Endothelial cell of umbilical vein (primary cell): ENCODE results near the gene FRS2. TPM values are rescaled to one million over a fixed set of nuclear protein-coding genes. Genes with fewer than 3 reads are reported as not detected.

Source experiments
- Bru-seq: library from RNA; stranded (reverse); fragments of 400-500 nt; gene quantifications from one replicate; lab custom pipeline; 2021; lab: Mats Ljungman, UMichigan
- BruChase-seq, 2 experiments: library from RNA; stranded (reverse); fragments of 400-500 nt; gene quantifications; one replicate each; lab custom pipeline; 2021; lab: Mats Ljungman, UMichigan
- BruUV-seq: library from RNA; stranded (reverse); fragments of 400-500 nt; replicated peaks from 2 replicates; lab custom pipeline; 2021; lab: Mats Ljungman, UMichigan
- CTCF ChIA-PET: fragments of 300-600, 350-600 bp; sonication (Branson Sonifier 250); formaldehyde crosslinking; loops from one replicate; lab custom pipeline; 2021; ENCODE audit warnings: antibody characterized with exemption, inconsistent platforms; lab: Charles Lee
- POLR2A ChIA-PET: fragments of 300-600, 350-600 bp; sonication (Branson Sonifier 250); formaldehyde crosslinking; loops from one replicate; lab custom pipeline; 2021; ENCODE audit warnings: antibody characterized with exemption, inconsistent platforms; lab: Charles Lee
- DNase-seq: peaks from one replicate; pipeline ENCODE4 v3.0.0-alpha.2; 2011; ENCODE audit warnings: low read depth, low spot score
- FAIRE-seq: peaks from 2 replicates; lab custom pipeline; 2011; peaks lifted over from hg19 to GRCh38; lab: Jason Lieb, UNC
- H2AFZ ChIP-seq: 2 replicates; pipeline ENCODE4 v1.6.0; 2012; ENCODE audit warnings: low read depth, low read length, control low read depth, inconsistent platforms
- H3K27ac ChIP-seq: 2 replicates; pipeline ENCODE4 v1.5.1; 2011; ENCODE audit warnings: low read depth, mild to moderate bottlenecking, control low read depth, low read length, moderate library complexity; ENCODE audit not compliant: insufficient read depth
- H3K27me3 ChIP-seq, 2 experiments: 2 replicates each; pipeline versions ENCODE4 v1.6.0 to v1.6.1; 2011; ENCODE audit warnings: low read length in 2 of 2, mixed read lengths in 1 of 2; ENCODE audit not compliant: control insufficient read depth in 2 of 2, insufficient read depth in 2 of 2
- H3K36me3 ChIP-seq, 2 experiments: 2 replicates in 1 of 2; 3 replicates in 1 of 2; pipeline ENCODE4 v1.5.1; 2011; ENCODE audit warnings: low read length in 2 of 2, mild to moderate bottlenecking in 1 of 2, moderate library complexity in 1 of 2; ENCODE audit not compliant: control insufficient read depth in 2 of 2, insufficient read depth in 2 of 2; ENCODE audit errors: extremely low read depth in 1 of 2
- H3K4me1 ChIP-seq: 3 replicates; pipeline ENCODE4 v1.5.1; 2011; ENCODE audit warnings: mild to moderate bottlenecking, low read length; ENCODE audit not compliant: control insufficient read depth, insufficient read depth; ENCODE audit errors: extremely low read depth
- H3K4me2 ChIP-seq: 2 replicates; pipeline ENCODE4 v1.6.1; 2011; ENCODE audit warnings: low read length, control low read depth, mixed read lengths; ENCODE audit not compliant: insufficient read depth
- H3K4me3 ChIP-seq, 3 experiments: fragments of 200-600 bp in 1 of 3; sonication (generic), shearing (Covaris generic) in 1 of 3; replicated peaks in 1 of 3; 2 replicates each; pipeline ENCODE4 v1.5.1; 2011 to 2016; ENCODE audit warnings: control low read depth in 3 of 3, low read length in 3 of 3, mild to moderate bottlenecking in 2 of 3, inconsistent platforms in 1 of 3, low read depth in 1 of 3, moderate library complexity in 1 of 3; ENCODE audit not compliant: insufficient read depth in 1 of 3
- H3K79me2 ChIP-seq: 2 replicates; pipeline ENCODE4 v1.6.0; 2012; ENCODE audit warnings: low read length, inconsistent platforms; ENCODE audit not compliant: control insufficient read depth, insufficient read depth
- H3K9ac ChIP-seq: replicated peaks from 2 replicates; pipeline ENCODE3; 2011; ENCODE audit warnings: low read length, control low read depth; ENCODE audit not compliant: insufficient read depth; ENCODE audit errors: extremely low read depth
- H3K9me1 ChIP-seq: replicated peaks from 3 replicates; pipeline ENCODE4 v1.6.0; 2011; ENCODE audit warnings: mild to moderate bottlenecking, low read length; ENCODE audit not compliant: control insufficient read depth, insufficient read depth; ENCODE audit errors: extremely low read depth
- H3K9me3 ChIP-seq: replicated peaks from 2 replicates; pipeline ENCODE4 v1.5.1; 2012; ENCODE audit warnings: low read length, inconsistent platforms; ENCODE audit not compliant: control insufficient read depth, insufficient read depth
- H4K20me1 ChIP-seq: replicated peaks from 2 replicates; pipeline ENCODE3; 2011; ENCODE audit warnings: mild to moderate bottlenecking, low read length; ENCODE audit not compliant: control insufficient read depth, insufficient read depth; ENCODE audit errors: extremely low read depth
- CTCF ChIP-seq, 2 donors: IDR thresholded peaks; 1 replicate in 1 of 2; 2 replicates in 1 of 2; pipeline ENCODE4 v1.5.1; 2011; ENCODE audit warnings: low read length in 2 of 2, mild to moderate bottlenecking in 2 of 2, moderate library complexity in 2 of 2, control low read depth in 1 of 2, inconsistent platforms in 1 of 2, low read depth in 1 of 2; ENCODE audit not compliant: insufficient read depth in 1 of 2; ENCODE audit errors: extremely low read depth in 1 of 2
- EZH2 ChIP-seq: IDR thresholded peaks from 2 replicates; pipeline ENCODE4 v1.6.1; 2012; ENCODE audit warnings: borderline replicate concordance, low read depth, mild to moderate bottlenecking, moderate library complexity, low read length, inconsistent platforms; ENCODE audit not compliant: severe bottlenecking
- JUN ChIP-seq: IDR thresholded peaks from 2 replicates; pipeline ENCODE4 v1.6.1; 2011; ENCODE audit warnings: borderline replicate concordance, low read depth; ENCODE audit not compliant: insufficient read length, insufficient read depth
- MAX ChIP-seq: IDR thresholded peaks from 2 replicates; pipeline ENCODE4 v1.6.1; 2011; ENCODE audit not compliant: insufficient read depth, insufficient read length
- POLR2A ChIP-seq: IDR thresholded peaks from 2 replicates; pipeline ENCODE4 v1.6.1; 2012; ENCODE audit warnings: low read depth, mild to moderate bottlenecking, control low read depth, low read length
- POLR2AphosphoS5 ChIP-seq: IDR thresholded peaks from 2 replicates; pipeline ENCODE4 v1.6.1; 2012; ENCODE audit warnings: low read depth, mild to moderate bottlenecking, control low read depth, low read length, moderate library complexity; ENCODE audit not compliant: insufficient read depth
- dilution Hi-C: fragments of 300-500 bp; cut with MboI; formaldehyde crosslinking; loops from one replicate; pipeline ENCODE4 v1.15.0; 2019; ENCODE audit warnings: low sequenced_read_pairs; ENCODE audit not compliant: extremely low pct_ligation_motif_present
- intact Hi-C: fragments of 100-400 bp; cut with micrococcal nuclease; formaldehyde crosslinking; loops from one replicate; pipeline ENCODE4 v1.10.0; 2022
- long read RNA-seq: library from polyadenylated mRNA; stranded (forward); transcript quantifications from one replicate; pipeline ENCODE4 v2.0.0, GENCODE V29; 2021
- polyA minus RNA-seq, 3 experiments: library from RNA; depleted of rRNA, polyadenylated mRNA; stranded (reverse); fragments of >200 nt; gene quantifications; 1 replicate in 1 of 3; 2 replicates in 2 of 3; pipeline ENCODE4 v1.2.3, GENCODE V29; 2011
- polyA plus RNA-seq, 4 experiments: library from polyadenylated mRNA; depleted of rRNA in 3 of 4; stranded (reverse) in 3 of 4; unstranded in 1 of 4; fragments of >200 nt; gene quantifications; 2 replicates each; pipeline versions ENCODE4 v1.2.1 to v1.2.3, GENCODE V29; 2011 to 2012; ENCODE audit warnings: missing spikeins in 1 of 4
- total RNA-seq: library from RNA; stranded (reverse); gene quantifications from 2 replicates; pipeline ENCODE4 v1.2.3, GENCODE V29; 2021

FRS2 gene
- total RNA-seq = 15.5 and 17.1 TPM in 2 replicates
- 4.3 and 6.3 TPM in 2 replicates for polyA plus RNA-seq
- 5.8 and 5.9 TPM in 2 replicates for polyA plus RNA-seq (2011; cell fraction: cytosol; rRNA removed)
- 20.8 and 28.0 TPM in 2 replicates for polyA plus RNA-seq (2011; cell fraction: nucleus; rRNA removed)
- 8.3 and 11.8 TPM in 2 replicates for polyA plus RNA-seq (2012)
- 13.9 and 20.3 TPM in 2 replicates for polyA minus RNA-seq
- polyA minus RNA-seq (2011; cell fraction: cytosol; rRNA and poly(A)+ RNA removed) = 15.7 TPM
- 37.5 and 39.8 TPM in 2 replicates for polyA minus RNA-seq (2011; cell fraction: nucleus; rRNA and poly(A)+ RNA removed)
- Bru-seq, nascent RNA = percentile 91 among the genes with signal in this experiment
- BruChase-seq, experiment 1, labeled RNA remaining after a 6-hour chase = percentile 75 among the genes with signal in this experiment
- BruChase-seq, experiment 2, labeled RNA remaining after a 2-hour chase = percentile 81 among the genes with signal in this experiment
- long read RNA-seq, partial matches to known transcripts = 0 of 6 reads
- long read RNA-seq, other reads (novel, unspliced or antisense) = 3 of 6 reads

- peak within 1 kb of the TSS; percentile 92 for H2AFZ ChIP-seq
- FAIRE-seq = peak; percentile 76
- no peak for TF ChIP-seq JUN
- TF ChIP-seq POLR2AphosphoS5 = peak; percentile 97
- no peak for TF ChIP-seq EZH2
- peak; percentile 96 for TF ChIP-seq POLR2A
- peak in 1 of 2 donors; percentile 32 for TF ChIP-seq CTCF (IDR thresholded peaks at IDR 0.05; ENCODE audit: extremely low read depth in 1 of 2, insufficient read depth in 1 of 2, low read depth in 1 of 2, low read length in 2 of 2)
- TF ChIP-seq MAX = no peak
- H3K27ac ChIP-seq = peak within 1 kb of the TSS; percentile 59
- H4K20me1 ChIP-seq = peaks cover 12% of the 10 kb centered on the region
- dilution Hi-C loops (no loop called here), intact Hi-C loops (loop anchor here (1.0 to 2.0 kb wide), 5 partner anchors 64 to 269 kb away; partner anchors contain the start of gene CCT2)
- peaks cover 48% of the 10 kb centered on the region for H3K79me2 ChIP-seq
- H3K4me1 ChIP-seq = peaks cover 12% of the 10 kb centered on the region
- peak within 1 kb of the TSS; percentile 93 for H3K9ac ChIP-seq
- no peaks in the 10 kb centered on the region for H3K36me3 ChIP-seq
- H3K4me2 ChIP-seq = peak within 1 kb of the TSS; percentile 92
- peak within 1 kb of the TSS; percentile 53 to 89 (median 79) for H3K4me3 ChIP-seq
- CTCF ChIA-PET = interaction anchor here (0.5 to 1.6 kb wide), 9 partner anchors 10 to 169 kb away, joined by 3 to 37 read pairs (median 4); no protein-coding TSS in a partner anchor
- peak; percentile 88 for DNase-seq
- no peaks in the 10 kb centered on the region for H3K9me1 ChIP-seq
- no peaks in the 10 kb centered on the region for H3K27me3 ChIP-seq
- POLR2A ChIA-PET = interaction anchor here (0.7 kb wide), 1 partner anchor 115 kb away, joined by 3 read pairs; the partner anchor contains the start of gene CCT2
- no peaks in the 10 kb centered on the region for H3K9me3 ChIP-seq
- BruUV-seq = no TSS peak
These were observed at the start of gene FRS2 for GRCh38 chr12:69470189-69471075. Gene FRS2 (plus strand): TSS chr12:69470388. CDS start chr12:69569031, 98,643 bp downstream.
